Measurements from ENCODE around the gene NR1D1. TPM values are rescaled to one million over a fixed set of nuclear protein-coding genes. Genes with fewer than 3 reads are reported as not detected.

NR1D1 gene
- total and polyA plus RNA-seq, 2 of the 13 experiments (the other 11 are each of a cell fraction or from before 2014, with no cell fraction given) = 2.1 to 2.7 TPM

GRCh38 chr17:40111221-40112128, 11.1 kb upstream of the NR1D1 start (continued):
- TF ChIP-seq PHF21A (CRISPR knock-in tag; IDR thresholded peaks at IDR 0.05) = peak; percentile 90
- TF ChIP-seq SETDB1 (CRISPR knock-in tag; IDR thresholded peaks at IDR 0.05; ENCODE audit: borderline replicate concordance) = no peak
- TF ChIP-seq NFKB2 (CRISPR knock-in tag; IDR thresholded peaks at IDR 0.05; ENCODE audit: borderline replicate concordance) = peak; percentile 33; the same call in 1 of the 2 replicates
- TF ChIP-seq ZNF580 (CRISPR knock-in tag; IDR thresholded peaks at IDR 0.05; ENCODE audit: borderline replicate concordance, low read depth) = 0 out of 2 replicates have a peak, but pooled peaks have one; percentile 31
- no peak for TF ChIP-seq FIP1L1 (IDR thresholded peaks at IDR 0.05; ENCODE audit: borderline replicate concordance, insufficient read depth, low read depth, low read length)

- peak overlapping the region; percentile 7 for H3K27ac ChIP-seq (ENCODE audit: extremely low read length, insufficient read depth, low read length)
- H3K79me2 ChIP-seq (ENCODE audit: insufficient read depth, low read length) = no peaks in the 10 kb centered on the region
- FAIRE-seq = no peak
- no peaks in the 10 kb centered on the region for H3K9me3 ChIP-seq (ENCODE audit: low read length)
- peak overlapping the region; percentile 93 for H3K4me2 ChIP-seq (ENCODE audit: low read depth, low read length)
- H3K4me1 ChIP-seq (ENCODE audit: insufficient read depth, low read length) = peaks cover 100% of the 10 kb centered on the region
- no peaks in the 10 kb centered on the region for H4K20me1 ChIP-seq (ENCODE audit: insufficient read depth, low read length)
- BruUV-seq (replicated peaks) = no TSS peak
- no peak for DNase-seq (ENCODE audit: low spot score)
- H3K4me3 ChIP-seq (replicated peaks in 1 of 3; ENCODE audit: insufficient read depth in 1 of 3, low read depth in 2 of 3, low read length in 3 of 3) = peak overlapping the region in 2 of 3 experiments; percentile 24 to 67; a peak in 2 of 6 replicates
- no peaks in the 10 kb centered on the region for H3K36me3 ChIP-seq (replicated peaks in 1 of 2; ENCODE audit: control insufficient read depth in 1 of 2, insufficient read depth in 2 of 2, low read length in 2 of 2)
- no peak overlapping the region for H2AFZ ChIP-seq (ENCODE audit: low read length)
- ChIA-PET CTCF (ENCODE audit: low intra/inter-chr PET ratio, low total read pairs) (interaction anchor here (1.1 to 1.2 kb wide), 2 partner anchors 34 to 58 kb away, joined by 3 to 7 read pairs; no protein-coding TSS in a partner anchor), POLR2A (interaction anchor here (0.7 to 7.3 kb wide), 7 partner anchors 10 to 71 kb away, joined by 5 to 568 read pairs (median 21); partner anchors contain the start of genes CASC3, MSL1 and NR1D1)
- no peak for ATAC-seq
- intact Hi-C loops (cut with micrococcal nuclease; ENCODE audit: unreplicated experiment) (no loop called here), in situ Hi-C loops (cut with HindIII; ENCODE audit: extremely low pct_ligation_motif_present, low pct_unique_long_range_greater_than_20kb) (loop anchor here (5.0 kb wide), 1 partner anchor 57 kb away; no protein-coding TSS in a partner anchor)
- peaks cover 0 to 9% of the 10 kb centered on the region in 2 experiments; a peak in 1 of 5 replicates for H3K27me3 ChIP-seq (ENCODE audit: control insufficient read depth in 1 of 2, insufficient read depth in 2 of 2, low read length in 2 of 2)
- 21% methylated on average over 3 of the region's 3 CpGs for WGBS (ENCODE audit: low lambda C conversion rate)
- H3K9ac ChIP-seq (ENCODE audit: insufficient read depth, low read depth, low read length) = 0 out of 2 replicates have a peak overlapping the region, but pooled peaks have one; percentile 60
- TF ChIP-seq ZNF510 (CRISPR knock-in tag; IDR thresholded peaks at IDR 0.05; ENCODE audit: low read depth) = no peak
- TF ChIP-seq NR2F2 (IDR thresholded peaks at IDR 0.05; ENCODE audit: borderline replicate concordance, low read depth) = no peak
- TF ChIP-seq NFE2L2 (IDR thresholded peaks at IDR 0.05; ENCODE audit: low read length) = no peak
- 0 out of 2 replicates have a peak, but pooled peaks have one; percentile 8 for TF ChIP-seq ZNF547 (CRISPR knock-in tag; IDR thresholded peaks at IDR 0.05)
- TF ChIP-seq ZBTB7B (CRISPR knock-in tag; IDR thresholded peaks at IDR 0.05) = peak; percentile 50; the same call in 1 of the 2 replicates
- no peak for TF ChIP-seq DDIT3 (CRISPR knock-in tag; IDR thresholded peaks at IDR 0.05)
- 0 out of 2 replicates have a peak, but pooled peaks have one; percentile 35 for TF ChIP-seq HDAC2 (CRISPR knock-in tag; IDR thresholded peaks at IDR 0.05)
- TF ChIP-seq NR3C1 (CRISPR knock-in tag; IDR thresholded peaks at IDR 0.05) = no peak
- TF ChIP-seq CEBPG (CRISPR knock-in tag; IDR thresholded peaks at IDR 0.05) = peak; percentile 30; the same call in 1 of the 2 replicates
- TF ChIP-seq JDP2 (CRISPR knock-in tag; IDR thresholded peaks at IDR 0.05; ENCODE audit: borderline replicate concordance) = no peak
- peak; percentile 16; the same call in 1 of the 2 replicates for TF ChIP-seq GATAD2A (CRISPR knock-in tag; IDR thresholded peaks at IDR 0.05)
- TF ChIP-seq AHR (CRISPR knock-in tag; IDR thresholded peaks at IDR 0.05) = no peak
- 0 out of 2 replicates have a peak, but pooled peaks have one; percentile 18 for TF ChIP-seq GFI1 (CRISPR knock-in tag; IDR thresholded peaks at IDR 0.05; ENCODE audit: borderline replicate concordance)
- TF ChIP-seq NFATC3 (CRISPR knock-in tag; IDR thresholded peaks at IDR 0.05) = 0 out of 2 replicates have a peak, but pooled peaks have one; percentile 28
- no peak for TF ChIP-seq SRSF4 (IDR thresholded peaks at IDR 0.05; ENCODE audit: low read depth, low read length, poor library complexity, severe bottlenecking)
- TF ChIP-seq ZMYM3 (CRISPR knock-in tag; IDR thresholded peaks at IDR 0.05) = peak; percentile 45; the same call in 1 of the 2 replicates
Measured at GRCh38 chr17:40110026-40110845, 9.8 kb upstream of the NR1D1 start.
